Raji (cell line): ENCODE measurements around the gene POLR2C.

Source experiments
- POLR2A ChIP-seq: IDR thresholded peaks from 2 replicates; pipeline ENCODE4 v1.6.1; 2011; ENCODE audit warnings: low read depth, low read length, control low read depth; ENCODE audit not compliant: insufficient read depth

The POLR2C gene

DNA sequence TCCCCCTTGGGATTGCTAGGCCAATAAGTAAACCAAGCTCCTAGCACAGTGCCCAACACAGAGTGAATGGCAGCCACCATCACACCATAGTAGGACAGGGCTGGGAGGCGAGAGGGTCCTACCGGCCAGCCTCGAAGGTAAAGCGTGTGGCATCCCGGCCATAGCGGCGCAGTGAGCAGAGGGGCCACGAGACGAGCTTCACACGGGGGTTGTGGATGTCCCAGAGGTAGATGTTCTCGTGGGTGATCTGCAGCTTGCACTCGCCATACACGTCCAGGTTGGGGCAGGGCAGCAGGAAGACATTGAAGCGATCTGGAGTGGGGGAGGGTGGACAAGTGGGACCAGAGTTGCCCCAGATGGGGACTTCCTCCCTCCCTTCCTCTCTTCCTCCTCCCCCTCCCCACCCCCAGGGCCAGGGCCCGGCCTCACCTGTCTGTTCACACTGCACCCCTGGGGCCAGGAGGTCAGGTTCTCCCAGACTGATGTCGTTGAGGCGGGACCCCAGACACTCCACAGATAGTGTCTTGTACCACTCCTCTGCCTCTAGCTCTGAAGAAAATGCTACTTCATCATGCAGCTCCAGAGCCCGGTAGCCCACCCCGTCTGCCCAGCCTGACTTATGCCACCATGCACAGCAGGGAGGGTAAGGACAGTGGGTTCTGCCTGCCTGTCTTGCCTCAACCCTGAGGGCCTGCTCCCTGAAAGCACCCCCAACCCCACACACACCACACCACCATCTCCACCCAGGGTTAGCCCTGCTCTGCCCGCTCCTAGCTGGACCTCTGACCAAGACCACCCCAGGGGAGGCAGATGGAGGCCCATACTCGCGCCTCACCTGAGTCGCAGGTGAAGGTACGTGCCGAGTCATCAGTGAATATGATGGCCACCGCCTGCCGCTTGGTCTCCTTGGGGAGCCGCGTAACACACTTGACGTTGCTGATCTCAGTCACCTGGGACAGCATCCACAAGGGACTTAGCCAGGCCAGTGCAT, 12.5 kb downstream of the POLR2C start:
- no peak for TF ChIP-seq POLR2A

DNA sequence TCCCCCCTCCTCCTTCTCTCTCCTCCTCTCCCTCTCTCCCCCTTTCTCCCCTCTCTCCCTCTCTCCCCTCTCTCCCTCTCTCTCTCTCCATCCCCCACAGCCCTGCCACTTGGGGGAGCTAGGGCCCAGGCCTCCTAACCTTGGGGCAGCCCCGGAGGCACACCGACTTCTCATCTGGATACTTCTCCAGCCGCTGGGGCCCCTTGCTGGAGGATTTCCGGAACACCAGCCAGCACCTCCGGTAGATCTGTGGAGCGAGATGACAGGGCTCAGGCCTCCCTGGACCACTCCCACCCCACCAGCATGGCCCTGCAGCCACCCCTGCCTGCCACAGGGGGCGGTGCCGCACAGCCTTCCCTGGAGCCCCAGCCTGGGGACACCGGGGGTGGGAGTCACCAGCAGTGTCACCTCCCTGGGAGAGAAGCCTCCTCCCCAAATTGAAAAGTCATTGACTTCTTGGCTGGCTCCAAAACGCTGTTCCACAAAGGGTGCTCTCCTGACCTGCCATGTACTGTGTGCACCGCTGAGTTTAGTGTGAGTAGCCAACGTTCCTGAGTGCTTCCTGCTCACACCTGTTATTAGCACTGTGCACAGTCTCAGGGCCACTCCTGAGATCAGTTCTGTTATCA, 13.3 kb downstream of the POLR2C start:
- TF ChIP-seq POLR2A: no peak

DNA sequence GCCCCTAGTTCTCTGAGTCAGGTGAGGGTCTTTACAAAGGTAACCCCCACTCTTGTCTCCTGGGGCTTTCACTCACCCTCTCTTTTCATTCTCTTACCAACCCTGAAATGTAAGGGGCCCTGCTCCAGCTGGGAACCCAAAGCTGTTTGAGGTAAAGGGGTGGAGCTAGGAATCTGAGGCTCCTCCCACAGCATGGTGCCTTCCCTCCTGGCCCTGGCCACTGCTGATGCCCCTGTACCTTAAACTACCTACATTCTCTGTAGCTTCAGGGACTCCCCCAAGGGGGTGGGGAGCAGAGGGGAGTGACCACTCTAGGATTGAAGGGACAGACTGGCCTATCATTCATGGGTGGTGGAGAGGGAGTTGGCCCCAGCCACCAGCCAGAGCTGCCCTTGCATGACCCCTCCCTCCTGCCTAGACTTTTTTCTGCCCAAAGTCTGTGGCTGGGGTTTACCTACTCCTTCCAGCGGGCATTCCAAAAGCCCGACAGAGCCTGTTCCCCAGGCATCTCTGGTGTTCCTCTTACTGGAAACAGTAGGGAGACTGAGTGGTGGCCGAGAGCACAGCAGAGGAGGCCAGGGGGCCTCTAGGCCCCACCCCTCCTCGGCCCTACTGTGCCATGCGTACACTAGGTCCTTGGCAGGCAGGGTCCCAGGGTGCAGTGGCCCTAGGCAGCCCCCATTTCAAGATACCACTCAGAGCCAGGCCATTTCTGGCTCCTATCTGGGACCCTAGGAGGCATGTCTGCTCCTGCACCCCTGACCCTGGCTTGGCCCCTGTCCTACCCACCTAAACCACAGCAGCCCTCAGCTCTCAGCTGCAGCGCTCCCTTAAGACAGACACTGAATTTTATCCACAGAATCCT, 14.3 kb downstream of the POLR2C start:
- no peak for TF ChIP-seq POLR2A

DNA sequence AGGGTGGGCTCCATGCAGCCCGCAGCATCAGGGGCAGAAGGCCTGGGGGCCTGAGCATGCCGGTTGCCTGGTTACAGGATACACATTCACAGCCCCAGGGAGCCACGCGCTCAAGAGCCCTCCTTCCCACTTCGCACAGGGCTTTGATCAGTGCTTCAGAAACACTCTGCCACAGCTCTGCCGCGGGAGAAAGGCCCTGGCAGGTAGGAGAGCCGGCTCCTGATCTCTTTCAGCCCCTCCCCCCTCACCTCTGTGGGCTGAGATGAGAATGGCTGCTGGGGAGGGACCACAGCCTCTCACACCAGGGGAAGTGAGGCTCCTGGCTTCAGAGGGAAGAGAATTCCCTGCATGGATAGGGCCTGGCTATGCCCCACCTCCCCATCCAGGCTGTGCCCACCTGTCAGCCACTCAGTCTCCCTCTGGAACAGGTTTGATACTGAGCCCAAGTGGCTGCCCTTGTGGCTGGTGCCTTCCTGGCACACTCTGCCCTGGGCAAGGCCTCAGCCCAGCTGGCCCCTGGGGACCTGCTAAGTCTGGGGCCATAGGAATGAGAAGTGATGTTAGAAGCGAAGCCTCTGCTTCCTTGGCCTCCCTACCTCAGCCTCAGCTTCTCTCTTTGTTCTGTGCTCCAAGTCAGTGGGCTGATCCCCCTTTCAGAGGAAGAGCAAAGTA, 15.2 kb downstream of the POLR2C start:
- no peak for TF ChIP-seq POLR2A

DNA sequence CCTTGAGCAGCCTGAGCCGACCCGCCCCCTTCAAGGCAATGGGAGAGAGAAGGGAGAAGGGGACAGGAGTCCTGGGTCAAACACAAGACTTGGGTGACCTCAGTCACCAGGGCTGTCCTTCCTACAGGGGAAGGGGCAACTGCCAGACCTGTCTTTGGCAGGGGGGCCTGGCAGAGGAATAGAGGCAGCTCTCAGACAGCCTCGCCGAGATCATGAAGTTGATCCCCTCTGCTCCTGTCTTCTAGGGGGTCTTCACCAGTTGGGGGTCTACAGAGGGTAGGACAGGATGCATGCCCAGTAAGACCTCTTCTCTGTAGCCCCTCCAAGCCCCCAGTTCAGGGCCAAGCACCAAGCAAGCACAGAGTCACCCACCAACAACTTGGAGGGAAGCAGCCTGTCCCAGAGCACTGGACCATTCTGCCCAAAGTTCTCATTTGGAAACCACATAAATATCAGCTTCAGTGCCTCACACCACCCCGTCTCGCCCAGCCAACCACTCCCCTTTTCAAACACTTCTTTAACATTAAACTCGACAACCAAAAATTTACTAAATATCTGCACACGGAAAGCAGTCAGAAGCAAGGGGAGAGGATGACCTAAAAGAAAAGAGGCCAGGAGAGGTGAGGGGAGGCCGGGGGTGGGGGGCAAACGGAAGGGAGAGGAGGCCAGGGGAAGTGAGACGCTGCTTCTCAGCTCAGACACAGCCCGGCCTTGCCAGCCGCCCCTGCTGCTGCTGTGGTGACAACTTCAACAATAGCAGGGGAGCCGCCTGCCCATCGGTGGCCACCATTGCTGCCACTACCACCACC, 16.1 kb downstream of the POLR2C start:
- no peak for TF ChIP-seq POLR2A

DNA sequence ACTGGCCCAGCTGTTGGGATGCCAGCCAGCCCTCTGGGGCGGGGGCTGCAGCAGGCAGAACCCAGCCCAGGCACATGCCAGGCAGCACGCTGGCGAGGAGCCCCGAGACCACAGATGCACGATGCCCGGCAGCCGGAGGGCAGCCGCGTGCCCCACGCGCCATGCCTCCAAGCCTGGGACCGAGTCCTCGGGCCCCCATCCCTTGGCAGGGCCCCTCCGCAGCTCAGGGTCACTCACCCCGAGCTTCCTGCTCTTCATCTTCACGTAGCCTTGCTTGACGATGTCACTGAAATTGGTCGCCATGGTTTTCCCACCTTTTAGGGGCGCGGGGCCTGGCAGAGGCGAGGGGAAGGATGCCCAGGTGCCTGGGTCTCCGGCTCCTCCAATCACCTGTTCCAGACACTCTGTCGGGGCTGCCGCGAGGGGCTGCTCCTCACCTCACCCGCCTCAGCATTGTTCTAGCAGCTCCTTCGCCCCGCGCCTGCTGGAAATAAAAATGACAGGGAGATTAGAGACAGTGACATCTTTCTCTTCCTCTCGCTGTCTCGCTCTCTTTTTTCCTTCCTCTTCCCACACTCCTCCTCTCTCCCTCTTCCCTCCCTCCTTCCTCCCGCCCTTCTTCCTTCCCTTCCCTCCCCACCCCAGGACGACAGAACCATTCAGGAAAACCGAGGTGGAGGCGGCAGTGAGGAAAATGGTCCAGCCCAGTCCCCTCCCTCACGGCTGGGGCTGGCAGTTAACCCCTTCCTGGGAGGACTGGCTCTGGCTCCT, 16.9 kb downstream of the POLR2C start:
- no peak for TF ChIP-seq POLR2A

DNA sequence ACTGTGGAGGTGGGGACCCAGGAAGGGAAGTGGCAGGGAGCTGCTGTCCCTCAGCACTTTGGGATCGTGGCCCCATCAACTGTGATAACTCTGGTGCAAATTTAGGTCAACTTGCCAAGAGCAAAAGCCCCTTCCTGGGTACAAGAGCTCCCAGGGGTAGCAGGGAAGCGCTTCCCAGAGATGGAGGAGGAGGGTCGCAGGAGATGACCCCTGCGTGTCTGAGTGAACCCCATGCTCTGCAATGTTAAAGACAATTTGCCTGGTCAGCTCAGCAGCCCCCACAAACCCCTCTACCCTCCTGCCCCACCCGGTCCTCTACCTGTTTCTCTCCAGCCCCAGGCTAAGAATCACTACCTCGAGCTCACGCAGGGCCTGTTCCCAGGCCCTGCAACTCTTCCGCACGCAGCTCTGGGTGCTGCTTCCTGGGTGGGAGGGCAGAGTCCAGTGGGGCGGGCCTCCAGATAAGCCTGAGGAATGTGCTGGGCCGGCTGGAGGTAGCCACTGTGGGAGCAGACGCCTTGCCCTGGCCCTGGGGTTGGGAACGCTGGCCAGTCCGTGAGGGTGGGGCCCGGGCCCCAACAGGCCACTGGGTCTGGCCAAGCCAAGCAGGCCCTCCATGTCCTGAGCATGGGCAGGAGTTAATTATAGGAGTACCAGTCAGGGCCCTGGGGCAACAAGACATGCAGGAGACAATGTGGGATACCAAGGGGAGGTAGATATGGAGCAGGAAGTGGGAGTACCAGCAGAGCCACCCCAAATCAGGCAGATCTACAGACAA, 17.7 kb downstream of the POLR2C start:
- no peak for TF ChIP-seq POLR2A

DNA sequence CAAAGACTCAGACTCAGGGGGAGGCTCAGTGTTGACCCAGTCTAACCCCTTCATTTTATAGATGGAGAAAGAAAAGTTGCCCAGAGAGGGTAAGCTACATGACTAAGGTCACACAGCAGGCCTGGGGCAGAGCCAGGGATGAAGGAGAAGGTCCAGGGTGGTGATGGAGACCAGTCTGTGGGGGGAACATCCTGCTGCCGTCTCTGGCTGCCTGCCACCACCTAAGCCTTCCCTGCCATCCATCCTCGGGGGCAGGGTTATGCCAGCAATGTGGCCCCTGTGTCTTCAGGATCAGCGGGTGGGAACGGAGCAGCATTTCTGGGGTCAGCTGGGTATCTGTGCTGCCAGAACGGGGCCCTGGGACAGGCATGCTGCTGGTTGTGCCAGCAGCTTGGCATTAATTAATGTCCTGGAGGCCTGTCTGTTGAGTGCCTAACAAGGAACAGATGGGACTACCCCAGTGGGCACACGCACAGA, 18.3 kb downstream of the POLR2C start:
- no peak for TF ChIP-seq POLR2A

DNA sequence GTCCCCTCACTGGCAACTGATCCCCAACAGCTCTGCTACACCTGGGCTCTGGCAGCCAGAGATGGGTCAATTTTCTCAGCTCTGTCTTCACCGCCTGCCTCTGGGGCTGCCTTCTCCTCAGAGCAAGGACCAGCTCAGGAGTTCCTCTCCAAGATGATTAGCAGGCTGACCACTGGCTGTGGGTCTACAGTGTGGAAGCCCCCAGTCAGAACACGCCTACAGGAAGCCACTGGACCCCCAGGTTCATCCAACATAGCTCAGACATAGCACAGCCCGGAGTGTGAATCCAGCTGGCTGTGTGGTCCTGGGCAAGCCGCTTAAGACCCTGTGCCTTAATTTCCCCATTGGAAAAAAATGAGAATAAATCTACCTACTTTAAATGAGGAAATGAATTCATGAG, 18.9 kb downstream of the POLR2C start:
- no peak for TF ChIP-seq POLR2A

DNA sequence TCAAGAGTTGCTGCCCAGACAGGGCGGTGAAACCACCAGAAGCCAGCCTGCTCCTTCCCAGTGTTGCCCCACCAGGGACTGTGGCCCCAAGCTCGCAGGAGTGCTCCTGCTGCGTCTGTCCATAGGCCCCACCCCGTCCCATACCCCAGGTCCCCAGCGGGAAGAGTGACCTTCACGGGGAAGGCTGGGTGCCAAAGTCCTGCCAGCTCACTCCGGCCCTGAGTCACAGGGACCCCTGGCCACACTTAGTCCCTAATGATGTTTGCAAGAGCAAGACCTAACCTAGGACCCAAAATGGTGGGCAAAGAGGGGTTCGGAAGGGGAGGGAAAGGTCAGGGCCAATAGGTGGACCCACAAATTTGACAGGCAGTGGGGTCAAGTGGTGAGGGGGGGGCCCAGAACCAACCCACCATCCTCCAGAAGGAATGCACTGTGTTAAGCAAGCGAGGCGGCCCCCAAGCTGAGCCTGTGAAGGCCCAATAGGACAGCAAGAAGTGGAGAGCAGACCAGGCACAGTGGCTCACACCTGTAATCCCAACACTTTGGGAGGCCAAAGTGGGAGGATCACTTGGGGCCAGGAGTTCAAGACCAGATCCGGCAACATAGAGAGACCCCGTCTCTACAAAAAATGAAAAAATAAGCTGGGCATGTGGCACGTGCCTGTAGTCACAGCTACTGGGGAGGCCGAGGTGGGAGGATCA, 20.5 kb downstream of the POLR2C start:
- no peak for TF ChIP-seq POLR2A

DNA sequence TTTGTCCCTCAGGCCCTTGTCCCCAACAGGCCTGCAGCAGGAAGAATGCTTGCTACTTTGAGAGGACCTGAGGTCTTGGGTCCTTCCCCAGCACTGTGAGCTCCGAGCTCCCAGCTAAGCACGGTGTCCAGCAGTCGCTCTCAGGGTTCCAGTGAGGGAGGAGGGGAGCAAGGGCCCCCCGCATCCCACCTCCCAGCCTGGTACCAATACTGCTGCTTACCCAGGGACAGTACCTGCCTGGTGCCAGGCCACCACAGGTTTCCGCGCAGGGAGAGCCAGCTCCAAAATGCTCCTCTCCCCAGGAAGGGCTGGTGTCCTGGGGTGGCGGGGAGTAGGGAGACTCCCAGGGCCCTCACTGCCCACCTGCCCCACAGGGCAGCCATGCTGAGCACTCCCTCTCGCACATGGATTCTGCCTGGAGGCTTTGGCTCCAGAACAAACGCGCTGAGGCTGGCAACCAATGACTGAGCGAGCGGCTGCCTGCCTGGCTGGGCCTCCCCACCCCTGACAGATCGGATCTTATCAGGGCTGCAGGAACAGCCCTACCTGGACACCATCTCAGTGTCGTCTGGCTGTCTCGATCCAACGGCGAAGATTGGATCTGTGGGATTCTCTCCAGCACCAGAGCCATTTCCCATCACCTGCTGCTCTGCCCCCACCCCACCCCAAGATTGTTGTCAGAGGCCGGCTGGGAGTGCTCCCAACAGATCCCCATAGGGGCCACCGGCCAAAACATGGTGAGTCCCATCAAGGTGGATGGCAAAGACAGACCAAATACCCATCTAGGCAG, 21.4 kb downstream of the POLR2C start:
- TF ChIP-seq POLR2A: no peak
